ENCODE results near the gene BTN1A1. TPM values are rescaled to one million over a fixed set of nuclear protein-coding genes. Genes with fewer than 3 reads are reported as not detected.

Gene BTN1A1
- total and polyA plus RNA-seq, 9 of the 15 experiments (the other 6 are each of a cell fraction or from before 2014, with no cell fraction given): 0.01 to 0.15 (median 0.06) TPM; not detected in 4

GRCh38 chr6:26478100-26478984, 21.8 kb upstream of the BTN1A1 start (continued):
- TF ChIP-seq ZNF592 (IDR thresholded peaks at IDR 0.05) (0 out of 2 replicates have a peak, but pooled peaks have one; percentile 35), PHF8 (IDR thresholded peaks at IDR 0.05; ENCODE audit: borderline replicate concordance, low read length) (peak; percentile 24; the same call in 1 of the 2 replicates), RAD21 (CRISPR knock-in tag; conservative IDR thresholded peaks at IDR 0.05 in 1 of 2, IDR thresholded peaks at IDR 0.05 in 1 of 2) (0 out of 4 replicates have a peak, but pooled peaks of 1 of the 2 experiments have one; percentile 3), ZNF589 (CRISPR knock-in tag; IDR thresholded peaks at IDR 0.05; ENCODE audit: low read depth) (0 out of 2 replicates have a peak, but pooled peaks have one; percentile 75), SMARCE1 (IDR thresholded peaks at IDR 0.05) (0 out of 2 replicates have a peak, but pooled peaks have one; percentile 38), DPF2 (IDR thresholded peaks at IDR 0.05) (peak; percentile 36; the same call in 1 of the 2 replicates), PKNOX1 (IDR thresholded peaks at IDR 0.05) (peak; percentile 94), BACH1 (tag; IDR thresholded peaks at IDR 0.05) (peak; percentile 69), MEIS2 (IDR thresholded peaks at IDR 0.05; ENCODE audit: partially characterized antibody) (peak; percentile 49), CBFA2T2 (conservative IDR thresholded peaks at IDR 0.05) (peak; percentile 60; the same call in 1 of the 2 replicates), PBX2 (CRISPR knock-in tag; IDR thresholded peaks at IDR 0.05; ENCODE audit: low read depth) (no peak), PBX2 (tag; conservative IDR thresholded peaks at IDR 0.05; ENCODE audit: low read depth) (peak; percentile 60; the same call in 1 of the 2 replicates), TAL1 (IDR thresholded peaks at IDR 0.05) (peak; percentile 32; the same call in 1 of the 2 replicates), RBM39 (optimal IDR thresholded peaks at IDR 0.05; ENCODE audit: low read depth, low read length) (no peak), HLTF (IDR thresholded peaks at IDR 0.05) (peak; percentile 53; the same call in 1 of the 2 replicates), SMARCA5 (IDR thresholded peaks at IDR 0.05) (0 out of 2 replicates have a peak, but pooled peaks have one; percentile 46), SOX6 (IDR thresholded peaks at IDR 0.05) (0 out of 2 replicates have a peak, but pooled peaks have one; percentile 40), DEAF1 (CRISPR knock-in tag; IDR thresholded peaks at IDR 0.05) (no peak)
